ENCODE measurements around the gene ZCCHC24. TPM values are rescaled to one million over a fixed set of nuclear protein-coding genes. Genes with fewer than 3 reads are reported as not detected.
A peak's percentile ranks its signal among the peaks of the same experiment; 100 is the strongest.

The ZCCHC24 gene
- total RNA-seq, 2 donors from 2014 or later: 14.0 to 19.8 TPM

DNA sequence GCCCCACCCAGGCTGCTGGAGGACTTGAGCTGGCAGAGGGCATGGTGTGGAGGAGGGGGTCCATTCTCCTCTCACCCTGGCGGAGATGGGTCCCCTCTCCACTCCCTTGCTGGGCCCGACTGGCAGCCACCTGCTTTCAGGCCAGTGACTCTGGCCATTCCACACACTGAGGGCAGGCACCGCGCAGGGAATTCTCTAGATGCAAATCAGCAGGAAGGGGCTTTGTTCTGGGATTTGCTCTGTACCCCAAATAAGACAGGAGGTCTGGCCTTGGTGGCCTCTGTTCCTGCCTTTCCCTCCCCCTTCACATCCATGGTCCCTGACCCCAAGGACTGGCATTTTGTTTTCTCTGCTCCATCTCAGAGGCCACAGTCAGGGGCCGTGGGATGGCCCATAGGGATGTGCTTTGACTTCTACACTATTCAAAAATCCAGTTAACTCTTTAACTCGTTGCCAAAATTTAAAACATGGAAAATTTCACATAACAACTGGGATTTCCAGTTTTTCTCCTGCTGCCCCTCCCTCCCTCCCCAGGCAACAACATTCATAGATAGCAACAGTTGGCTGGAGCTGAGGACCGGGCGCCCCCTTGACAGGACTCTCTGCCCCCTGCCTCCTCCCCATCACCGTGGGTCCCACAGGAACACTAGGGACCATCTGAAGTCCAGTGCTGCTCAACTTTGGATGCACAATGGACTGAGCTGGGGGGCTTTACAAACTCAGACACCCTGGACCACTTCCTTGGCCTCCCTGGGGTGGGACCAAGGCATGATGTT, 64.3 kb downstream of the ZCCHC24 start:
- Histone ChIP-seq H3K27ac (peak overlapping the region in 1 of 4 donors; percentile 7), H3K9me3 (no peaks in the 10 kb centered on the region), H3K36me3 (replicated peaks in 1 of 2; ENCODE audit: insufficient read depth in 1 of 2, low read depth in 2 of 2) (no peaks in the 10 kb centered on the region), H3K4me1 (peaks cover 15% of the 10 kb centered on the region), H3K4me3 (no peak overlapping the region), H3K27me3 (no peaks in the 10 kb centered on the region)
- ATAC-seq: no peak
- no peak for TF ChIP-seq POLR2A (IDR thresholded peaks at IDR 0.05)
- TF ChIP-seq, protein P1, sequence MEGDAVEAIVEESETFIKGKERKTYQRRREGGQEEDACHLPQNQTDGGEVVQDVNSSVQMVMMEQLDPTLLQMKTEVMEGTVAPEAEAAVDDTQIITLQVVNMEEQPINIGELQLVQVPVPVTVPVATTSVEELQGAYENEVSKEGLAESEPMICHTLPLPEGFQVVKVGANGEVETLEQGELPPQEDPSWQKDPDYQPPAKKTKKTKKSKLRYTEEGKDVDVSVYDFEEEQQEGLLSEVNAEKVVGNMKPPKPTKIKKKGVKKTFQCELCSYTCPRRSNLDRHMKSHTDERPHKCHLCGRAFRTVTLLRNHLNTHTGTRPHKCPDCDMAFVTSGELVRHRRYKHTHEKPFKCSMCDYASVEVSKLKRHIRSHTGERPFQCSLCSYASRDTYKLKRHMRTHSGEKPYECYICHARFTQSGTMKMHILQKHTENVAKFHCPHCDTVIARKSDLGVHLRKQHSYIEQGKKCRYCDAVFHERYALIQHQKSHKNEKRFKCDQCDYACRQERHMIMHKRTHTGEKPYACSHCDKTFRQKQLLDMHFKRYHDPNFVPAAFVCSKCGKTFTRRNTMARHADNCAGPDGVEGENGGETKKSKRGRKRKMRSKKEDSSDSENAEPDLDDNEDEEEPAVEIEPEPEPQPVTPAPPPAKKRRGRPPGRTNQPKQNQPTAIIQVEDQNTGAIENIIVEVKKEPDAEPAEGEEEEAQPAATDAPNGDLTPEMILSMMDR (IDR thresholded peaks at IDR 0.05): no peak
- DNase-seq: peak in 1 of 4 donors; percentile 4
- 76 to 79% methylated on average over 5 to 9 of the region's 9 CpGs for WGBS, 2 donors
- intact Hi-C loops (cut with DNase I): no loop called here

DNA sequence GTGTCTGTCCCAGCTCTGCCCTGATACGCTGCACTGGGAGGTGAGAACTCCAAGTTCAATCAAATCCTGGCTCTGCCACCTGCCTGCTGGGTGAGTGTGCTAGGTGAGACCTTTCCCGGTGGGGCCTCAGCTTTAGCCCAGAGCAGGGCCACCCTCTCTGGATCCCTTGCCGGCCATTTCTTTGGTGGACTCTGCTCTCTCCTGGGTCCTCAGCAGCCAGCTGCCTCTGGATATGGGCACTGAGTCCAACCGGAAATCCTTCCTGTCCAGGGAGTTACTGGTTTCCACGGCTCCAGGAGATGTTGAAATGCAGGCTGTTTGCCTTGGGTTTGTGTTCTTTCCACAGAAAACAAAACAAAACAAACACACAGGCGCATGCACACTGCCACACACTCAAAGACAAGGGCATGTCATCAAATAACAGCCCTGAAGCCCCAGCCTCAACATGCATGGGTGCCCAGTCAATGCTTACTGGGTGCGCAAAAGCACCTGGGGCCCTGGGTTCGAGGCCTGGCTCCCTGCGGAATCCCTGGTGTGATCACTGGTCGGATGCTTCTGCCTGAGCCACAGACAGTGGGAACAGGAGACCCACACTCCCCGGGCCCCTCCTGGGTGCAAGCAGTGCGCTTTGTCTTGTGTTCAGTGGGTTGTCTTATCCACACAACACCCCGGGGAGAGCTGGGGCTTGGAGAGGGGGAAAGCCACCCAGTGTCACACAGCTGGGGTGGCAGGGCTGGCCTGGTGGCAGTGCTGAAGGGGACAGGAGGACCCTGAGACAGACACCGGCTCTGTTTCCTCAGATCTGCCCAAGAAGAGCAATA, 65.1 kb downstream of the ZCCHC24 start:
- Histone ChIP-seq H3K9me3 (no peaks in the 10 kb centered on the region), H3K36me3 (replicated peaks in 1 of 2; ENCODE audit: insufficient read depth in 1 of 2, low read depth in 2 of 2) (no peaks in the 10 kb centered on the region), H3K27ac (peak overlapping the region in 1 of 4 donors; percentile 29), H3K27me3 (no peaks in the 10 kb centered on the region), H3K4me3 (no peak overlapping the region), H3K4me1 (peaks cover 15% of the 10 kb centered on the region)
- DNase-seq (peak in 1 of 4 donors; percentile 34), ATAC-seq (peak; percentile 58)
- WGBS, 2 donors: 61 to 63% methylated on average over 11 to 14 of the region's 14 CpGs
- TF ChIP-seq, protein P1 (IDR thresholded peaks at IDR 0.05): no peak
- TF ChIP-seq POLR2A (IDR thresholded peaks at IDR 0.05): no peak
- intact Hi-C loops (cut with DNase I): no loop called here

- Histone ChIP-seq H3K27ac (peak overlapping the region in 1 of 4 donors; percentile 29), H3K9me3 (no peaks in the 10 kb centered on the region), H3K4me3 (no peak overlapping the region), H3K36me3 (replicated peaks in 1 of 2; ENCODE audit: insufficient read depth in 1 of 2, low read depth in 2 of 2) (no peaks in the 10 kb centered on the region), H3K27me3 (no peaks in the 10 kb centered on the region), H3K4me1 (peaks cover 15% of the 10 kb centered on the region)
- ATAC-seq (no peak), DNase-seq (peak in 1 of 4 donors; percentile 13)
- 60% methylated on average over 9 of the region's 9 CpGs; no CpG with 5 or more reads in 1 of the 2 donors for WGBS, 2 donors
- intact Hi-C loops (cut with DNase I): loop anchor here (5.0 kb wide), 2 partner anchors 83 to 103 kb away; no protein-coding TSS in a partner anchor
- TF ChIP-seq, protein P1 (IDR thresholded peaks at IDR 0.05): no peak
- no peak for TF ChIP-seq POLR2A (IDR thresholded peaks at IDR 0.05)
Measured at GRCh38 chr10:79379512-79380124, 65.8 kb downstream of the ZCCHC24 start.

DNA sequence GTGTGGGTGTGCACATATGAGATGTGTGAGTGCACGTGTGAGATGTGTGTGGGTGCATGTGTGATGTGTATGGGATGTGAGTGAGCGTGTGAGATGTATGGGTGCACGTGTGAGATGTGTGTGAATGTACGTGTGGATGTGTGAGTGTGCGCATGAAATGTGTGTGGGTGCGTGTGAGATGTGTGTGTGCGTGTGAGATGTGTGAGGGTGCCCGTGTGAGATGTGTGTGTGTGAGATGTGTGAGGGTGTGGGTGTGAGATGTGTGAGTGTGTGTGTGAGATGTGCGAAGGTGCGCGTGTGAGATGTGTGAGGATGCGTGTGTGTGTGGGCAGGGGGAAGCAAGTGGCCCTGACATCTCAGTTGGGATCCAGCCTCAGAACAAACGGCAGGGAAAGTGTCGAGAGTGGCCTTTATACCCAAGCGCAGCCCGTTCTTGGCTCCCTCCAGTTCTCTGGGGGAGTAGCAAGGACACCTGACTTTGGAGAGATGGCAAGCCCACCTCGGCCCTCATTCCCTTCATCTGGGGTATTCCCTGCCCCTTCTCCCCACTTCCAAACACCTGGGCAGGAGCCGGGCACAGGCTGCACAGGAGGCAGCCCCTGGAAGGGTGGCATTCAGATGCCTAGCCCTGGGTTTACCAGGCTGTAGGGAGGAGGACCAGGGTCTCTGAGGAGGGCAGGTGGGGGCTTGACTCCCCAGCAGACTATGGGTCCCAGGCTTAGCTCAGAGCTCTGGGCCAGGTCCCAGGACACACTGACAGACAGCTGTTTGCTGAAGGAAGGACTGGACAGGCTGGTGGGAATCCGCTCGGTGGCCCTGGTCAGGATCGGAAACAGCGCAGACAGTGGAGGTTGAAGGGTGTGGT, 66.5 kb downstream of the ZCCHC24 start:
- no peak for TF ChIP-seq POLR2A (IDR thresholded peaks at IDR 0.05)
- WGBS, 2 donors: 75 to 77% methylated on average over 20 to 22 of the region's 22 CpGs
- Histone ChIP-seq H3K27ac (peak overlapping the region in 1 of 4 donors; percentile 29), H3K4me3 (no peak overlapping the region), H3K4me1 (peaks cover 15% of the 10 kb centered on the region), H3K27me3 (no peaks in the 10 kb centered on the region), H3K36me3 (replicated peaks in 1 of 2; ENCODE audit: insufficient read depth in 1 of 2, low read depth in 2 of 2) (no peaks in the 10 kb centered on the region), H3K9me3 (no peaks in the 10 kb centered on the region)
- ATAC-seq (no peak), DNase-seq (peak in 1 of 4 donors; percentile 4)
- intact Hi-C loops (cut with DNase I): loop anchor here (5.0 kb wide), 2 partner anchors 83 to 103 kb away; no protein-coding TSS in a partner anchor
